ENCODE data around the gene ASCL4.

DNA sequence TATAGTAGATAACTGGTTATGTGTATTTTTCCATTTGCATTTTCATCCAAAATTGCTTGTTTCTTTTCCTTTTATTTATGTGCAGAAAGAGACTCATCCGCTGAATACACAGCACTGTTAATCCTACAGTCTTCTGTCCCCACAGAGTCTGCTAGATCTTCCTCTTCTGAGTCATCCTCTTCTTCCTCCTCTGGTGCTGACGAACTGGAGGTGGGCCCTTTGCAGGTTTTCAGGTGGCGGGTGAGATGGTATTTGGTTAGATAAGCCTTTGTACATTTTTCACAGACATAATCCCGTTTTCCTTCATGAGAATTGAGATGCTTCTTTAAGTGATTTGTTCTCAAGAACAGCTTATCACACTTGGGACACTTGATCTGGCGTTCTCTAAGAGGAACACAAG lies 40.4 kb upstream of the ASCL4 start:
- TF ChIP-seq, protein P1, sequence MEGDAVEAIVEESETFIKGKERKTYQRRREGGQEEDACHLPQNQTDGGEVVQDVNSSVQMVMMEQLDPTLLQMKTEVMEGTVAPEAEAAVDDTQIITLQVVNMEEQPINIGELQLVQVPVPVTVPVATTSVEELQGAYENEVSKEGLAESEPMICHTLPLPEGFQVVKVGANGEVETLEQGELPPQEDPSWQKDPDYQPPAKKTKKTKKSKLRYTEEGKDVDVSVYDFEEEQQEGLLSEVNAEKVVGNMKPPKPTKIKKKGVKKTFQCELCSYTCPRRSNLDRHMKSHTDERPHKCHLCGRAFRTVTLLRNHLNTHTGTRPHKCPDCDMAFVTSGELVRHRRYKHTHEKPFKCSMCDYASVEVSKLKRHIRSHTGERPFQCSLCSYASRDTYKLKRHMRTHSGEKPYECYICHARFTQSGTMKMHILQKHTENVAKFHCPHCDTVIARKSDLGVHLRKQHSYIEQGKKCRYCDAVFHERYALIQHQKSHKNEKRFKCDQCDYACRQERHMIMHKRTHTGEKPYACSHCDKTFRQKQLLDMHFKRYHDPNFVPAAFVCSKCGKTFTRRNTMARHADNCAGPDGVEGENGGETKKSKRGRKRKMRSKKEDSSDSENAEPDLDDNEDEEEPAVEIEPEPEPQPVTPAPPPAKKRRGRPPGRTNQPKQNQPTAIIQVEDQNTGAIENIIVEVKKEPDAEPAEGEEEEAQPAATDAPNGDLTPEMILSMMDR (IDR thresholded peaks at IDR 0.05) = no peak
- no peak for TF ChIP-seq POLR2A (IDR thresholded peaks at IDR 0.05)
- no peak for TF ChIP-seq POLR2AphosphoS5 (IDR thresholded peaks at IDR 0.05)
- TF ChIP-seq EP300 (IDR thresholded peaks at IDR 0.05) = no peak
